SK-N-MC (cell line): ENCODE measurements around the gene HLX.

Experiments used
- DNase-seq: peaks from one replicate; pipeline ENCODE4 v3.0.0-alpha.2; 2011; ENCODE audit warnings: low read depth, low spot score
- H3K27ac ChIP-seq: fragments of 200-600 bp; sonication (generic); 2 replicates; pipeline ENCODE4 v1.5.1; 2016; ENCODE audit warnings: mixed run types
- H3K36me3 ChIP-seq: fragments of 200-600 bp; sonication (generic); 2 replicates; pipeline ENCODE4 v1.6.1; 2017; ENCODE audit warnings: antibody characterized with exemption, low read length, mixed read lengths; ENCODE audit not compliant: insufficient read depth
- H3K4me3 ChIP-seq: fragments of 200-600 bp; sonication (generic); 2 replicates; pipeline ENCODE4 v1.5.1; 2016
- H3K9ac ChIP-seq: fragments of 200-600 bp; sonication (generic); 2 replicates; pipeline ENCODE4 v1.8.0; 2017; ENCODE audit warnings: mixed run types, mixed read lengths; ENCODE audit not compliant: insufficient read length
- H3K9me3 ChIP-seq: fragments of 200-600 bp; sonication (generic); 2 replicates; pipeline ENCODE4 v1.6.1; 2017; ENCODE audit warnings: low read depth, mild to moderate bottlenecking, antibody characterized with exemption, low read length, moderate library complexity, mixed read lengths
- EZH2 ChIP-seq: fragments of 200-600 bp; sonication (generic); IDR thresholded peaks from one replicate; pipeline ENCODE4 v1.6.1; 2017; ENCODE audit warnings: antibody characterized with exemption
- FOXP2 ChIP-seq: optimal IDR thresholded peaks from 2 replicates; pipeline ENCODE3; 2011; ENCODE audit warnings: mild to moderate bottlenecking, moderate library complexity; ENCODE audit not compliant: insufficient read depth; ENCODE audit errors: extremely low read length, control extremely low read depth
- POLR2AphosphoS5 ChIP-seq: IDR thresholded peaks from 2 replicates; pipeline ENCODE4 v1.6.1; 2012; ENCODE audit warnings: mild to moderate bottlenecking, low read depth, low read length, borderline replicate concordance

Gene HLX

DNA sequence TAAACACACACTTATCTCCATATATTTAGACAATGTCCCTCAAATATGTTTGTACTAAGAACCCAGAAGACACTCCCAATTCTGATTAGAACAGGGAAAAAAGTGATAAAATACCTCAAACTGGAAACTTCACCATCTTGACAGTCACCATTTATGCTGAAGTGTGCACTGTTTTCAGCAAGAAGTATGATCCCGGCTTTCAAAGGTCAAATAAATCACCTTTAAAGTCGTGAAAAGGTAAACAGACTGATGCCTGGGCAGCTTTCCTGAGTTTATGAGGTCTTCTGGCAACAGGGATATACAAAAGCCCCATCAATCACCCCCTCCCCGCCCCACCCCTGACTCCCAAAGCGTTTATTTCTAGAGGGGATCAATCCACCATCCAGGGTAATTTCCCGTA, 37.9 kb downstream of the HLX start:
- H3K9ac ChIP-seq = no peak overlapping the region
- no peaks in the 10 kb centered on the region for H3K9me3 ChIP-seq
- H3K4me3 ChIP-seq = no peak overlapping the region
- DNase-seq = no peak
- H3K36me3 ChIP-seq = no peaks in the 10 kb centered on the region
- TF ChIP-seq POLR2AphosphoS5 (no peak), EZH2 (no peak), FOXP2 (no peak)
- no peak overlapping the region for H3K27ac ChIP-seq

- H3K36me3 ChIP-seq = no peaks in the 10 kb centered on the region
- no peak overlapping the region for H3K9ac ChIP-seq
- H3K27ac ChIP-seq = no peak overlapping the region
- no peak for TF ChIP-seq FOXP2
- TF ChIP-seq EZH2 = no peak
- no peak for TF ChIP-seq POLR2AphosphoS5
- no peak for DNase-seq
- H3K4me3 ChIP-seq = no peak overlapping the region
- no peaks in the 10 kb centered on the region for H3K9me3 ChIP-seq
Observed at GRCh38 chr1:220917535-220918209, 38.4 kb downstream of the HLX start.

DNA sequence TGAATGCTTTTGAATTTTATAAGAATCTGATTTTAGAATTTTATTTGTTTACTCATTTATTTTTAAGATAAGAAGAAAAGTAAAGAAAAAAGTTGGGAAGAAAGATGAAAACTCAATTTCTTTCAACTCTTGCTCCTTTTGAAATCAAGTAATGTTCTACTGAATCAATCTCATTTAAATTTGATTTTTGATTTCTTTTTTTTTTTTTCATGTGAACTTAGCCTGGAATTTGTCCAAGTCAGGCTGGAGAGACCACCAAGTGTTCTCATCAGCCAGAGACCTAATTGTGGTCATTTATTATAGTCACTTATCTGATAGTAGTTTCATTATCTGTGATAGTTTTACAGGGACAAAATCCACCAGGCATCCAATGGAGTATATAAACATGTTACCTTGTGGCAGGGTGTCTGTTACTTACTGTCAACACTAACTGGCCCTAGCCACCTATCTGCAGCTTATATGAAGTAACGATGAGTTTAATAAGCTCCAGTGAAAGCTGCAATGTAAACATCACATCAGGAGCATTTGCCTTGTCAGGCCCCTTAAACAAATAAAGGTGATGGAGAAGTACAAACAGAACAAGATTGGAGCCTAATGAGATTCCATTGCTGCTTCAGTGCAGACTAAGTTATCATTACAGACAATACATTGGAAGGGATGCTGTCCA, 39.2 kb downstream of the HLX start:
- no peak for DNase-seq
- no peaks in the 10 kb centered on the region for H3K9me3 ChIP-seq
- no peaks in the 10 kb centered on the region for H3K36me3 ChIP-seq
- no peak overlapping the region for H3K27ac ChIP-seq
- no peak overlapping the region for H3K4me3 ChIP-seq
- TF ChIP-seq EZH2 (no peak), POLR2AphosphoS5 (no peak), FOXP2 (no peak)
- H3K9ac ChIP-seq = no peak overlapping the region

- no peak for DNase-seq
- Histone ChIP-seq H3K9ac (no peak overlapping the region), H3K4me3 (no peak overlapping the region), H3K9me3 (no peaks in the 10 kb centered on the region), H3K27ac (no peak overlapping the region), H3K36me3 (no peaks in the 10 kb centered on the region)
- TF ChIP-seq FOXP2 = no peak
- TF ChIP-seq EZH2 = no peak
- no peak for TF ChIP-seq POLR2AphosphoS5
Observed at GRCh38 chr1:220920967-220921366, 41.7 kb downstream of the HLX start.

- Histone ChIP-seq H3K4me3 (no peak overlapping the region), H3K36me3 (no peaks in the 10 kb centered on the region), H3K9me3 (no peaks in the 10 kb centered on the region), H3K9ac (no peak overlapping the region), H3K27ac (no peak overlapping the region)
- no peak for DNase-seq
- no peak for TF ChIP-seq FOXP2
- no peak for TF ChIP-seq EZH2
- TF ChIP-seq POLR2AphosphoS5 = no peak
Observed at GRCh38 chr1:220921498-220921897, 42.3 kb downstream of the HLX start.

DNA sequence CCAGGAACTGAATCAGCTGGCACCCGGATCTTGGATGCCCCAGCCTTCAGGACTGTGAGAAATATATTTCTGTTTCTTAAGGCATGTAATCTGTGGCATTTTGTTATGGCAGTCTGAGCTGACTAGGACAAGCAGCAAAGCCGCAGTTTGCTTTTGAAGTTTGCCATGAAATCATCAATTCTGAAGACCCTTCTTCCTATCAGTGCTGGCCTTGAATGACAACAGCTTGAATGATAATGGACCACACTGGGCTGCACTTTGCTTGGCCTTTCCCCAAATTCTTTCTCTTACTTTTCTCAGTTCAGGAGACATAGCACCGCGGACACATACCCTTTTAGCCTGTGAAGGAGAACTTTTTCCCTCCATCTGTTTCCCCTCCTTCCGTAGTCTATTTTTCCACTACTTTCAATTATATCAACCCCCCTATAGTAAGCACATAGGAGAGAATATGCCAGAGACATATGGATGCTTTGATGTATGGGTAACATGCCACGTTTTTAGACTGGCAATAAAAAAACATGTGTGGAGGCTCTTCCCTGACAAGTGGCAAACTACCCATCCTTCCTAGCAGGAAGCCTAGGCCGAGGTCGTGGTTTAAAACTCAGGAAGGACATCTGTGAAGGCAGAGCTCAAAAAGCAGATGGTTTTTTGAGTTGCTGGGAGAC, 42.9 kb downstream of the HLX start:
- TF ChIP-seq POLR2AphosphoS5 = no peak
- no peak for TF ChIP-seq FOXP2
- no peak overlapping the region for H3K27ac ChIP-seq

DNA sequence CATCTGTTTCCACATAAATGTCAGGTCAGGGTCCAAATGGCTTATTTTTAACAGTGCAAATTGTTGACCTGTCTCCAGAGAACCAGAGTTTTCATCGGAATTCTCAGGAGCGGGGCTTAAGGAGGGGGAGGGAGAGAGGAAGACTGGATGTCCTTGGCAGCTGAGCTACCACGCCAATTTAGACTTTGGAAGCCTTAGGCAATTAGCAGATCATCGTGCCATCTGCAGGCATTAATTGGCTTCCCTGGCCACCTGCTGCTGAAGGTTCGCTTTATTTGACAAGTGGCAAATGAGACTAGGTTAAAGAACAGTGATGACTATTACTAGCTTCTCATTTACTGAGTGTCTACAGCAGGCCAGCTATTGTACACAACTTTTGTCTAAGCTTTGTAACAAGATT, 43.7 kb downstream of the HLX start:
- H3K9ac ChIP-seq = no peak overlapping the region
- no peak overlapping the region for H3K27ac ChIP-seq
- no peak for TF ChIP-seq POLR2AphosphoS5
- TF ChIP-seq EZH2 = no peak
- no peak for TF ChIP-seq FOXP2
- DNase-seq = no peak
- H3K4me3 ChIP-seq = no peak overlapping the region
- no peaks in the 10 kb centered on the region for H3K9me3 ChIP-seq
- H3K36me3 ChIP-seq = no peaks in the 10 kb centered on the region

More for the DNA sequence above, 42.9 kb downstream of the HLX start:
- no peak overlapping the region for H3K9ac ChIP-seq
- no peaks in the 10 kb centered on the region for H3K36me3 ChIP-seq
- no peak for DNase-seq
- H3K4me3 ChIP-seq = no peak overlapping the region
- no peaks in the 10 kb centered on the region for H3K9me3 ChIP-seq

DNA sequence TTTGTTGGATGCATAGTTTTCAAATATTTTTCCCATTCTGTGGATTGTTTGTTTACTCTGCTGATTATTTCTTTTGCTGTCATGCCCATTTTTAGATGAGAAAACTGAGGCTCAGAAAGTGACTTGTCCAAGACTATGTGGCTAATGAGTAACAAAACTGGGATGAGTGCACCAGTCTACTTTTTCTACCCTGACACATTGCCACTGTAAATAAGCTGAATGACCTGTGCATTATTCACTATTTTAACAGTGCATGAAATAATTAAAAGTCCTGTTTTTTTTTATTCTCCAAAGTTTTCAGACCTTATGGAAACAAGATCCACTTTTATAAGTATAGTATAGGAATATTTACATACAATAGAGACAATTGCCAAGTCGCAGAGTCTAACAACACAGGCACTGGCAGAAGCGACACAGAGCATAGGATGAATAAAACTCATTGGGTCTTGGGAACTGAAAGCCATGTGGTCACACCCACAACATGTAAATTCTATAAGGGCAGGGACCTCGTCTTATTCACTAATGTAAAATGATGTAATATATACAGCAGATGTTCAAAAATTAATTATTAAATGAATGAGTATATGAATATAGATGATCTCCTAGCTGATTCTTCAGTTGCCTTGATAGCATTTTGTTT, 45.2 kb downstream of the HLX start:
- no peak for TF ChIP-seq EZH2
- Histone ChIP-seq H3K27ac (no peak overlapping the region), H3K4me3 (no peak overlapping the region), H3K9ac (no peak overlapping the region), H3K9me3 (no peaks in the 10 kb centered on the region), H3K36me3 (no peaks in the 10 kb centered on the region)
- DNase-seq = no peak
